Activated CD4-positive, alpha-beta T cell treated with anti-CD3 and anti-CD28 coated beads, Interleukin-10, Interleukin-2, amounts not matched to agents 100 ng/mL and 50 ng/mL, durations not matched to agents 16 hours and 8 hours (primary cell): Measurements from ENCODE around the gene RIMBP3B.
"Not testable (repeated sequence)": the region's sequence is repeated elsewhere in the genome, so short reads cannot be mapped to it uniquely, and the experiment has no call there.

Experiments used
- DNase-seq: peaks from one replicate; pipeline ENCODE4 v3.0.0-alpha.2; 2020

Gene RIMBP3B

GRCh38 chr22:21418974-21419638, 35.6 kb downstream of the RIMBP3B start:
- DNase-seq: not testable (repeated sequence)

- DNase-seq: not testable (repeated sequence)
Observed at GRCh38 chr22:21420180-21420763, 36.7 kb downstream of the RIMBP3B start.

- not testable (repeated sequence) for DNase-seq
Observed at GRCh38 chr22:21424084-21424709, 40.6 kb downstream of the RIMBP3B start.

GRCh38 chr22:21434378-21435233, 51.1 kb downstream of the RIMBP3B start:
- not testable (repeated sequence) for DNase-seq

GRCh38 chr22:21435998-21436810, 52.7 kb downstream of the RIMBP3B start:
- DNase-seq: not testable (repeated sequence)

- not testable (repeated sequence) for DNase-seq
Observed at GRCh38 chr22:21438013-21438412, 54.5 kb downstream of the RIMBP3B start.
